AG09319 (cell line): ENCODE data around the gene TSPOAP1.

Source experiments
- DNase-seq: peaks from one replicate; pipeline ENCODE4 v3.0.0-alpha.2; 2010; ENCODE audit warnings: low read depth; ENCODE audit errors: extremely low read depth
- CTCF ChIP-seq: IDR thresholded peaks from 2 replicates; pipeline ENCODE4 v1.5.1; 2011; ENCODE audit warnings: low read depth, mild to moderate bottlenecking, inconsistent platforms, low read length, moderate library complexity

Gene TSPOAP1

GRCh38 chr17:58301504-58302150 is 27.0 kb downstream of the TSPOAP1 start:
- no peak for DNase-seq
- no peak for TF ChIP-seq CTCF

- no peak for TF ChIP-seq CTCF
- no peak for DNase-seq
These were observed 28.3 kb downstream of the TSPOAP1 start for GRCh38 chr17:58300336-58300735.

DNA sequence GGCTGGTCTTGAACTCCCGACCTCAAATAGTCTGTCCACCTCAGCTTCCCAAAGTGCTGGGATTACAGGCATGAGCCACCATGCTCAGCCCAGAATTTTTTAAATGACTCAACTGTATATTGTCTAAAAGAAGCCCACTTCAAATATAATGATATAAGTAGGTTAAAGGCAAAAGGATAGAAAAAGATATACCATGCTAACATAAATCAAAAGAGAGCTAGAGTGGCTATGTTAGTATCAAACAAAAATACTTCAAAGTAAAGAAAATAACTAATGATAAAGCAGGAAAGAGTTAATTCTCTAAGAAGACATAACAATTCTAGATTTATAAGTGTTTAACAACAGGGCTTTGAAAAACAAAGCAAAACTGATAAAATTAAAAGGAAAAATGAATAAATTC is 34.6 kb downstream of the TSPOAP1 start:
- TF ChIP-seq CTCF = no peak
- no peak for DNase-seq

DNA sequence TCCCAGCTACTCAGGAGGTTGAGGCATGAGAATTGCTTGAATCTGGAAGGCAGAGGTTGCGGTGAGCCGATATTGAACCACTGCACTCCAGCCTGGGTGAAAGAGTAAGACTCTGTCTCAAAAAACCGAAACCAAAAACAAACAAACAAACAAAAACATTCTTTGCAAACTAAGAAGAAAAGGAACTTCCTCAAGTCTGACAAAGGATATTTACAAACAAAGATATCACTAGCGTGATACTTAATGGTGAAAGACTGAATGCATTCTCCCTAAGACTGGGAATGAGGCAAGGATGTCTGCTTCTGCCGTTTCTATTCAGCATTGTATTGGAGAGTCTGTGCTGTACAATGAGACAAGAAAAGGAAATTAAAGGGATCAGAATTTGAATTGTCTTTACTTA is 37.3 kb downstream of the TSPOAP1 start:
- DNase-seq = no peak
- no peak for TF ChIP-seq CTCF

DNA sequence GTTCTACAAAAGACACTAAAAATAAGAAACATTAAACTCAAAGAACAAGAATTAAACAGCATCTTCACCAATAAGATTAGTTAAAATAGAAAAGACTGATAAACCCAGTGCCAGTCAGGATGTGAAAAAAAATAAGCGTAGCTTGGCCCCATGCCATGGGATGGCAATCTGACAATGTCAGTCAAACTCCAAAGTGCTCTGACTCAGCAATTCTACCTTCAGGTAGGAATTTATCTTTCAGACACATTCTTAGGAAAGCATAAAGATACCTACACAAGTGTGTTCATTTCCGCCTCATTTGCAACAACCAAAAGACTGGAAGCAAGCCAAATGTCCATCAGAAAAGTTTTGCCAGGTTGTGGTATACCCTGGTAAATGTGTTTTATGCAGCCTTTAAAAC is 38.7 kb downstream of the TSPOAP1 start:
- no peak for TF ChIP-seq CTCF
- DNase-seq = no peak

DNA sequence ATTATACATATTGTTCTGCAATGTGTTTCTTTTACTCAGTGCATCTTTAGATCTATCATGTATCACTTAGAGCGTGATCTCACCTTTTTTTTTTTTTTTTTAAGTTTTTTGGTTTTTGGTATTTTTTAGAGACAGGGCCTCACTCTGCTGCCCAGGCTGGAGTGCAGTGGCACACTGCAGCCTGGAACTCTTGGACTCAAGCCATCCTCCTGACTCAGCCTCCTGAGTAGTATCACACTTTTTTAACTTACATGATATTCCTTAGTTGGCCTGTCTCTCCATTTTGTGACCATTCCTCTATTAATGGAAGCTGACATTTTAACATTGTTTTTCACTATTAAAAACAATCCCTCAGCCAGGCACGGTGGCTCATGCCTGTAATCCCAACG is 43.2 kb downstream of the TSPOAP1 start:
- DNase-seq = no peak
- no peak for TF ChIP-seq CTCF

GRCh38 chr17:58284613-58285421 is 43.8 kb downstream of the TSPOAP1 start:
- no peak for TF ChIP-seq CTCF
- no peak for DNase-seq
